Measurements from ENCODE around the gene HERC3. TPM values are rescaled to one million over a fixed set of nuclear protein-coding genes. Genes with fewer than 3 reads are reported as not detected.

The HERC3 gene
- total RNA-seq, 1 donor from 2014 or later = 8.5 TPM

DNA sequence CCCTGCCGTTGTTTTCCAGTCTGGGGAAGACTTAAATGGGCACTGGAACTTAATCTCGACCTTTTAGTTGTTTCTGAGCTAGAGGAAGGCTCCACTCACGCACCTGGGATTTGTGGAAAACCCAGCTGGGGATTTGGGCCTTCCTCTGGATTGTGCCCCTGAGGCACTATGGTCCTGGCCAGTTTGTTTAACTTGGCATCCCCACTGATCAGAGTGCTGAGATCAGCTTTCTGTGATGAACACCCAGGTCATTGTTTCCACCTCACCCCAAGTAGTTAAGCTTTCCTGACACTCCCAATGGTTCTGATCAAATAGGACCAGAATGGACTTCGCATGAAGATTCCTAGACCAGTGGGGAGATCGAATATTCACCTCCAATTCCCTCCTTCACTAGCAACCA is 125.8 kb downstream of the HERC3 start:
- DNase-seq (ENCODE audit: low read depth) (no peak), FAIRE-seq (no peak)
- H4K20me1 ChIP-seq (ENCODE audit: insufficient read depth, low read length) = no peaks in the 10 kb centered on the region
- H3K9me3 ChIP-seq (ENCODE audit: insufficient read depth, low read depth, low read length) = no peaks in the 10 kb centered on the region
- Mint-ChIP-seq H3K36me3 (ENCODE audit: low read depth, unreplicated experiment) (peaks cover 22% of the 10 kb centered on the region), H3K4me3 (ENCODE audit: unreplicated experiment) (no peak overlapping the region), H3K9me3 (ENCODE audit: unreplicated experiment) (peaks cover 17% of the 10 kb centered on the region), H3K27ac (ENCODE audit: unreplicated experiment) (no peak overlapping the region), H3K4me1 (ENCODE audit: low read depth, unreplicated experiment) (no peaks in the 10 kb centered on the region), H3K27me3 (ENCODE audit: low read depth, unreplicated experiment) (no peaks in the 10 kb centered on the region)
- TF ChIP-seq, protein P1, sequence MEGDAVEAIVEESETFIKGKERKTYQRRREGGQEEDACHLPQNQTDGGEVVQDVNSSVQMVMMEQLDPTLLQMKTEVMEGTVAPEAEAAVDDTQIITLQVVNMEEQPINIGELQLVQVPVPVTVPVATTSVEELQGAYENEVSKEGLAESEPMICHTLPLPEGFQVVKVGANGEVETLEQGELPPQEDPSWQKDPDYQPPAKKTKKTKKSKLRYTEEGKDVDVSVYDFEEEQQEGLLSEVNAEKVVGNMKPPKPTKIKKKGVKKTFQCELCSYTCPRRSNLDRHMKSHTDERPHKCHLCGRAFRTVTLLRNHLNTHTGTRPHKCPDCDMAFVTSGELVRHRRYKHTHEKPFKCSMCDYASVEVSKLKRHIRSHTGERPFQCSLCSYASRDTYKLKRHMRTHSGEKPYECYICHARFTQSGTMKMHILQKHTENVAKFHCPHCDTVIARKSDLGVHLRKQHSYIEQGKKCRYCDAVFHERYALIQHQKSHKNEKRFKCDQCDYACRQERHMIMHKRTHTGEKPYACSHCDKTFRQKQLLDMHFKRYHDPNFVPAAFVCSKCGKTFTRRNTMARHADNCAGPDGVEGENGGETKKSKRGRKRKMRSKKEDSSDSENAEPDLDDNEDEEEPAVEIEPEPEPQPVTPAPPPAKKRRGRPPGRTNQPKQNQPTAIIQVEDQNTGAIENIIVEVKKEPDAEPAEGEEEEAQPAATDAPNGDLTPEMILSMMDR (IDR thresholded peaks at IDR 0.05; ENCODE audit: insufficient read depth, low read depth, low read length) = no peak
- TF ChIP-seq EZH2 (IDR thresholded peaks at IDR 0.05; ENCODE audit: insufficient read depth, low read length) = no peak
- H2AFZ ChIP-seq (ENCODE audit: low read depth, low read length) = no peak overlapping the region
- no peaks in the 10 kb centered on the region for H3K4me1 ChIP-seq (ENCODE audit: insufficient read depth, low read length)
- no peaks in the 10 kb centered on the region for H3K27me3 ChIP-seq (ENCODE audit: insufficient read depth, low read length)
- H3K79me2 ChIP-seq (ENCODE audit: insufficient read depth, low read length) = no peaks in the 10 kb centered on the region
- no peaks in the 10 kb centered on the region for H3K36me3 ChIP-seq (ENCODE audit: insufficient read depth, low read length)
- no peak overlapping the region for H3K4me3 ChIP-seq (ENCODE audit: insufficient read depth, low read depth, low read length)
- no peak overlapping the region for H3K4me2 ChIP-seq (ENCODE audit: low read length)
- H3K9ac ChIP-seq (ENCODE audit: low read length) = no peak overlapping the region
- no peak overlapping the region for H3K27ac ChIP-seq (ENCODE audit: low read depth, low read length)

GRCh38 chr4:88719381-88719780 is 127.1 kb downstream of the HERC3 start:
- H3K27ac Mint-ChIP-seq (ENCODE audit: unreplicated experiment) = no peak overlapping the region
- H3K4me3 Mint-ChIP-seq (ENCODE audit: unreplicated experiment) = no peak overlapping the region
- H3K27me3 Mint-ChIP-seq (ENCODE audit: low read depth, unreplicated experiment) = no peaks in the 10 kb centered on the region
- no peak overlapping the region for H3K27ac ChIP-seq (ENCODE audit: low read depth, low read length)
- no peaks in the 10 kb centered on the region for H3K4me1 ChIP-seq (ENCODE audit: insufficient read depth, low read length)
- H3K9ac ChIP-seq (ENCODE audit: low read length) = no peak overlapping the region
- peaks cover 22% of the 10 kb centered on the region for H3K36me3 Mint-ChIP-seq (ENCODE audit: low read depth, unreplicated experiment)
- H3K4me1 Mint-ChIP-seq (ENCODE audit: low read depth, unreplicated experiment) = no peaks in the 10 kb centered on the region
- FAIRE-seq (no peak), DNase-seq (ENCODE audit: low read depth) (no peak)
- no peak overlapping the region for H3K4me3 ChIP-seq (ENCODE audit: insufficient read depth, low read depth, low read length)
- H3K79me2 ChIP-seq (ENCODE audit: insufficient read depth, low read length) = no peaks in the 10 kb centered on the region
- no peak overlapping the region for H3K4me2 ChIP-seq (ENCODE audit: low read length)
- no peaks in the 10 kb centered on the region for H3K27me3 ChIP-seq (ENCODE audit: insufficient read depth, low read length)
- TF ChIP-seq, protein P1 (IDR thresholded peaks at IDR 0.05; ENCODE audit: insufficient read depth, low read depth, low read length) = no peak
- no peak for TF ChIP-seq EZH2 (IDR thresholded peaks at IDR 0.05; ENCODE audit: insufficient read depth, low read length)
- no peak overlapping the region for H2AFZ ChIP-seq (ENCODE audit: low read depth, low read length)
- peaks cover 17% of the 10 kb centered on the region for H3K9me3 Mint-ChIP-seq (ENCODE audit: unreplicated experiment)
- no peaks in the 10 kb centered on the region for H4K20me1 ChIP-seq (ENCODE audit: insufficient read depth, low read length)
- no peaks in the 10 kb centered on the region for H3K36me3 ChIP-seq (ENCODE audit: insufficient read depth, low read length)
- H3K9me3 ChIP-seq (ENCODE audit: insufficient read depth, low read depth, low read length) = no peaks in the 10 kb centered on the region

- DNase-seq (ENCODE audit: low read depth) = no peak
- peaks cover 17% of the 10 kb centered on the region for H3K9me3 Mint-ChIP-seq (ENCODE audit: unreplicated experiment)
- no peak for FAIRE-seq
These were observed 128.5 kb downstream of the HERC3 start for GRCh38 chr4:88720451-88721428.

More at GRCh38 chr4:88720451-88721428, 128.5 kb downstream of the HERC3 start:
- H3K4me1 ChIP-seq (ENCODE audit: insufficient read depth, low read length) = no peaks in the 10 kb centered on the region
- H3K4me2 ChIP-seq (ENCODE audit: low read length) = no peak overlapping the region
- H3K4me3 ChIP-seq (ENCODE audit: insufficient read depth, low read depth, low read length) = no peak overlapping the region
- H2AFZ ChIP-seq (ENCODE audit: low read depth, low read length) = no peak overlapping the region
- no peaks in the 10 kb centered on the region for H4K20me1 ChIP-seq (ENCODE audit: insufficient read depth, low read length)
- TF ChIP-seq, protein P1 (IDR thresholded peaks at IDR 0.05; ENCODE audit: insufficient read depth, low read depth, low read length) = no peak
- TF ChIP-seq EZH2 (IDR thresholded peaks at IDR 0.05; ENCODE audit: insufficient read depth, low read length) = no peak
- H3K9me3 ChIP-seq (ENCODE audit: insufficient read depth, low read depth, low read length) = no peaks in the 10 kb centered on the region
- no peaks in the 10 kb centered on the region for H3K79me2 ChIP-seq (ENCODE audit: insufficient read depth, low read length)
- Mint-ChIP-seq H3K4me1 (ENCODE audit: low read depth, unreplicated experiment) (no peaks in the 10 kb centered on the region), H3K36me3 (ENCODE audit: low read depth, unreplicated experiment) (peaks cover 22% of the 10 kb centered on the region), H3K4me3 (ENCODE audit: unreplicated experiment) (no peak overlapping the region), H3K27ac (ENCODE audit: unreplicated experiment) (no peak overlapping the region), H3K27me3 (ENCODE audit: low read depth, unreplicated experiment) (no peaks in the 10 kb centered on the region)
- H3K36me3 ChIP-seq (ENCODE audit: insufficient read depth, low read length) = no peaks in the 10 kb centered on the region
- H3K9ac ChIP-seq (ENCODE audit: low read length) = no peak overlapping the region
- H3K27me3 ChIP-seq (ENCODE audit: insufficient read depth, low read length) = no peaks in the 10 kb centered on the region
- no peak overlapping the region for H3K27ac ChIP-seq (ENCODE audit: low read depth, low read length)
